MV-4-11 (cell line): Measurements from ENCODE around the gene OR2J1.
"Not testable (repeated sequence)": the region's sequence is repeated elsewhere in the genome, so short reads cannot be mapped to it uniquely, and the experiment has no call there.

ENCODE experiments used
- DNase-seq: peaks from one replicate; lab custom pipeline; 2025; lab: John Stamatoyannopoulos, UW

Gene OR2J1

GRCh38 chr6:29099190-29099589 is at the start of gene OR2J1:
TSS of gene OR2J1 (plus strand) at chr6:29099490. CDS start at chr6:29100943, 1,453 bp downstream.
- DNase-seq: no peak

GRCh38 chr6:29051680-29052079 is 47.6 kb upstream of the OR2J1 start:
- DNase-seq: no peak

DNA sequence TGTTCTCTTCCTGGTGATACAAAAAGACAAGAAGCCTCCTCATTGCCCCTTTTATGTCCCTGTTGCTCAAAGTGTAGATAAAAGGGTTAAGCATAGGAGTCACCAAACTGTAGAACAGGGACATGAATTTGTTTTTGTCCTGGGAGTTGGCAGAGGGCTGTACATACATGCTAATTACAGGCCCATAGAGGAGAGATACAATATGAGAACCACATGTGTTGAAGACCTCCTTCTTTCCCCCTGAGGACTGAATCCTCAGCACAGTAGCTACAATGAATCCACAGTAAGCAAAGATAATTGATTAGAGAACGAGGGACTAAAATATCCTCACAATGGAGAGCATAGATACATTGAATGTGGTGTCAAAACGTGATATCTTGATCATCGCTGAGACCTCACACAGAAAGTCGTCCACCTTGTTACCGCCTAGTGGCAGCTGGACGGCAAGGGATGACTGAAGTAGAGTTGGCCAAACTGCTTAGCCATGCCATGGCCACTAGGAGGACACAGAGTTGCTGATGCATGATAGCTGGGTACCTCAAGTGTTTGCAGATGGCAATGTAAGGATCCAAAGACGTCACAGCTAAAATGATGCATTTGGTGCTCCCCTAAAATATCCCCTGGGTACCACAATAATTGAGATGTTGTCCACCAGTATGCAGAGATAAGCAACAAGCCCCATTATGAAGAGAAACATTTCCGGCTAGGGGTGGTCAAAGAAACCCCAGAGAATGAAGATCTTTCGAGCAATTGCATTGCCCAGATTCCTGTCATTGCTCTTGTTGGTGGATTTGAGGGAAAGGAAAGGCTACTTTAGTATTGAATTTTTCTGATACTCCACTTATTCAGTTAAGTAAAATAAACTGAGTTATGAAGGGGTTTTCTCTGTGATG is 27.2 kb upstream of the OR2J1 start:
- DNase-seq: peak; percentile 13

DNA sequence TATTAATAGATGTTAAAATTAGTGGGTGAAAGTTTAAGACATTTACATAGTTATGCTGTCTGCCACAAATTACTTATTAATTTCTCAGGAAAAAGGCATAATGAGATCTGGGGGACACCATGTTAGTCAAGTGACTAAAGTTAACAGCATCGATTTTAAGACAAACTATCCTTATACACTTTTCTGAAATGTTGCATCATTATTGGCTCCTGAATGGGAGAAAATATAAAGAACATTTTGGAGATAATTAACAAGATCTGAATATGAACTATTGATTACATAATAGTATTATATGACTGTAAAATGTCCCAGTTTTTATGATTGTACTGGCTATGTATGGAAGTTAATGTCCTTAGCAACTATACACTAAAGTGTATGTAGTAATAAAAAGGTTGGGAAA is 20.1 kb upstream of the OR2J1 start:
- DNase-seq: no peak

DNA sequence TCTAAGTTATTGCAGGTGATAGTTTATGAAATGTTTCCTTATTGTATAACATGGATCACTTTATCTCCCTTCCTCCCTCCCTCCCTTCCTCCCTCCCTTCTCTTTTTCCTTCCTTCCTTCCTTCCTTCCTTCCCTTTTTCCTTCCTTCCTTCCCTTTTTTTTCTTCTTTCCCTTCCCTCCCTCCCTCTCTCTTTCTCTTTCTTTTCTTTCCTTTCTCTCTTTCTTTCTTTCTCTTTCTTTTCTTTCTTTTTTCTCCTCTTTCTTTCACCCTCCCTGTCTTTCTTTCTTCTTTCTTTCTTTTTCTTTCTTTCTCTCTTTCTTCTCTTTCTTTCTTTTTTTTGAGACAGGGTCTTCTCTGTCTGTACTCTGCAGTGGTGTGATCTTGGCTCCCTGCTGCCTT is 18.0 kb upstream of the OR2J1 start:
- DNase-seq: no peak

DNA sequence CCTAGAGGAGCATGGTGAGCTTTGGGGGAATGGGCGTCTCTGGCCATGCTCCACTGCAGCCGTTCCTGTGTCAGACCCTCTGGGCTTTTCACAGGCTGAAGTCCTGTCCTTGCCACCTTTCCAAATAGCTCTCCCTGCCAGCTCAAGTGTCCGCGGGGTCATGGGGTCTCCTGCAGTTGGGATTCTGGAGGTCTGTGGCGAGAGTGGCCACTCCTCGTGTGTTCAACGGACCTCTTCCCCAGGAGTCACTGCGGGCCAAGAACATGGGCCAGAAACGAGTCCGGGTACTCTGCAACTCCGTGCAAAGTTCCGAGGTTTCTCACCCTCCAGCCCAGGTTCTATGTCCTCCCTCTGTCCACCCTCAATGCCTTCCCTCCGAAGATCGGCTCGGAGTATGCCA is 16.8 kb upstream of the OR2J1 start:
- DNase-seq: no peak

GRCh38 chr6:29087213-29087612 is 12.1 kb upstream of the OR2J1 start, which contains the start of gene OR2B3:
TSS of gene OR2B3 (minus strand) at chr6:29087313. CDS start at chr6:29087248, 65 bp downstream.
- no peak for DNase-seq

GRCh38 chr6:29092957-29093356 is 6.3 kb upstream of the OR2J1 start:
- DNase-seq: no peak

GRCh38 chr6:29097803-29098202 is 1.5 kb upstream of the OR2J1 start:
- DNase-seq: no peak

DNA sequence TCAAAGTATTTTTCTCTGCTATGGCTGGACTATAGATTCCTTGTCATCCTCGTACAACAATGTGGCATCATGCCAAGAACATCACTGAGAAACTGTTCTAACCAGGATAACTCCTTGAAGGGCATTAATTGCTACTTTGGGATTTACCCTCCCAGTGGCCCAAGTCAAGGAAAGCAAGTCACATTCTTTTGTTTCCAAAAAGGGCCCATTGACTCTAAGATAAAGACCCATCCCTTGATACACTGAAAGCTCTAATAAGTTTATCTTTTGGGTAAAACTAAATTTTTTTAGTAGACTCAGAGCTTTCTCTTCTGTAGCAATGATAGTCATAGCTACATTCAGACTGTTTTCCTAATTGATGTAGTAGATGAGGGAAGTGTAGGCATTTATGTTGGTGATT is 8.5 kb downstream of the OR2J1 start, which contains the start of gene OR2J3:
OR2J3 (plus strand) TSS at position 301 of the 400 bp plus-strand sequence. CDS start 3,833 bp downstream, outside the sequence.
- no peak for DNase-seq

DNA sequence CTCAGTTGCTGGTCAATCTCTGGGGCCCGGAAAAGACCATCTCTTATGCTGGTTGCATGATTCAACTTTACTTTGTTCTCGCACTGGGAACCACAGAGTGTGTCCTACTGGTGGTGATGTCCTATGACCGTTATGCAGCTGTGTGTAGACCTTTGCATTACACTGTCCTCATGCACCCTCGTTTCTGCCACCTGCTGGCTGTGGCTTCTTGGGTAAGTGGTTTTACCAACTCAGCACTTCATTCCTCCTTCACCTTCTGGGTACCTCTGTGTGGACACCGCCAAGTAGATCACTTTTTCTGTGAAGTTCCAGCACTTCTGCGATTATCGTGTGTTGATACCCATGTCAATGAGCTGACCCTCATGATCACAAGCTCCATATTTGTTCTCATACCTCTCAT is 12.8 kb downstream of the OR2J1 start:
- DNase-seq: no peak

GRCh38 chr6:29114964-29115363 is 15.7 kb downstream of the OR2J1 start:
- not testable (repeated sequence) for DNase-seq

- DNase-seq: no peak
Observed at GRCh38 chr6:29129326-29130012, 30.2 kb downstream of the OR2J1 start.

DNA sequence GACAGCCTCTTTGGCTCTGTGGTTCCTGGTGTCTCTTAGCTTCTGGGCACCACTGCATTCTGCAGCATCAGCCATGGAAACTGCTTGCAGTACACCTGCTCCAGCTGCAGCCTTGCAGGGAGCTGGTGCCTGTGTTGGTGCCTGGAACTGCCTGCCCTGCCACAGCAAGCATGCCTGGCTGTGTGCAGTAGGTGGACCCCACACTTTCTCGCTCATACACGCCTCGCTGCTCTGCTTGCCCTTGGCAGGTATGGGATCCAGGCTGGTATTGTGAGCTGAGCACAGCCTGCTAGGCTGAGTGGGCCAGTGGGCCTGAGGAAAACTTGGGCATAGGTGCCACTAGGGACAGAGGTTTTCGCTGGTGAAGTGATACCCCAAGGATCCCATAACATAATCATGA is 31.4 kb downstream of the OR2J1 start:
- DNase-seq: no peak

- DNase-seq: no peak
Observed at GRCh38 chr6:29131691-29132090, 32.4 kb downstream of the OR2J1 start.

DNA sequence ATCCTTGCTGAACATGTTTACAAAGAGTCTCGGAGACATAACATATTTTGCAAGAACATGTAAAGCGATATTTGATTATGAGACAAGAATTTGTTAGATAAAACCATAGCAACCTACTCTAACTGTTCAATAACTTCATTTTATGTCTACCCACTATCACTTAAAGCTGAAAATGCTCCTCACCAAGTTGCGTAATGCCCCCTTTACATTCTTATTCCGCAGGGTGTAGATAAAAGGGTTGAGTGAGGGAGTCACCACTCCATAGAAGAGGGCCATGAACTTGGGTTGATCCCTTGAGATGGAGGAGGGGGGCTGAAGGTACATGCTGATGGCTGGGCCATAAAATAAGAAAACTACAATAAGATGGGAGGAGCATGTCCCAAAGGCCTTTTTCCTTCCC is 38.4 kb downstream of the OR2J1 start:
- no peak for DNase-seq

DNA sequence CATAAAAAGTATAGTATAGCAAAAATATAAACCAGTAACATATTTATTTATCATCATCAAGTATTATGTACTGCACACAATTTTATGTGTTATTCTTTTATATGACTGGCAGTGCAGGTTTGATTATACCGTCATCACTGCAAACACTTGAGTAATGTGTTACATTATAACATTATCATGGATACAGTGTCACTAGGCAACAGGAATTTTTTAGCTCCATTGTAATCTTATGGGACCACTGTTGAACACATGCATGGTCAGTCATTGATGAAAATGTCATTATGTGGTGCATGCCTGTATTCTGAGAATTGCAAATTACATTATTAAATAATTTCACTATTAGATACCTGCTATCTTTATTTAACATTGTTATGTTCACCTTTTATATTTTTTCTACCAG is 42.3 kb downstream of the OR2J1 start:
- DNase-seq: no peak

GRCh38 chr6:29142309-29142708 is 43.0 kb downstream of the OR2J1 start:
- DNase-seq: no peak

GRCh38 chr6:29146179-29146578 is 46.9 kb downstream of the OR2J1 start:
- no peak for DNase-seq

GRCh38 chr6:29147074-29147473 is 47.8 kb downstream of the OR2J1 start:
- DNase-seq: no peak

GRCh38 chr6:29149444-29149843 is 50.2 kb downstream of the OR2J1 start:
- DNase-seq: not testable (repeated sequence)
